NT2/D1 (cell line): ENCODE measurements around the gene NOVA2.

Source experiments
- DNase-seq: peaks from one replicate; pipeline ENCODE4 v3.0.0-alpha.2; 2011; ENCODE audit warnings: low read depth, low spot score
- H3K27me3 ChIP-seq: 2 replicates; pipeline ENCODE4 v1.6.0; 2011; ENCODE audit warnings: mild to moderate bottlenecking; ENCODE audit not compliant: insufficient read length, insufficient read depth
- H3K36me3 ChIP-seq: 2 replicates; pipeline ENCODE4 v1.6.1; 2011; ENCODE audit warnings: mild to moderate bottlenecking, low read length, mixed read lengths; ENCODE audit not compliant: insufficient read depth, insufficient read length
- H3K4me1 ChIP-seq: 2 replicates; pipeline ENCODE4 v1.5.1; 2011; ENCODE audit not compliant: insufficient read depth, insufficient read length
- H3K4me3 ChIP-seq: 2 replicates; pipeline ENCODE4 v1.5.1; 2011; ENCODE audit warnings: low read depth; ENCODE audit not compliant: insufficient read length
- H3K9ac ChIP-seq: 2 replicates; pipeline ENCODE4 v1.6.0; 2011; ENCODE audit warnings: low read depth; ENCODE audit not compliant: insufficient read length
- H3K9me3 ChIP-seq: 2 replicates; pipeline ENCODE4 v1.5.1; 2011; ENCODE audit warnings: mild to moderate bottlenecking, low read length; ENCODE audit not compliant: insufficient read depth
- SUZ12 ChIP-seq: IDR thresholded peaks from 2 replicates; pipeline ENCODE4 v1.6.1; 2011; ENCODE audit not compliant: insufficient read length, insufficient read depth; ENCODE audit errors: extremely low read depth
- YY1 ChIP-seq: IDR thresholded peaks from 2 replicates; pipeline ENCODE4 v1.6.1; 2011; ENCODE audit not compliant: insufficient read length, insufficient read depth
- ZNF274 ChIP-seq: IDR thresholded peaks from 2 replicates; pipeline ENCODE4 v1.6.1; 2011; ENCODE audit warnings: mild to moderate bottlenecking, low read depth, low read length

Gene NOVA2

DNA sequence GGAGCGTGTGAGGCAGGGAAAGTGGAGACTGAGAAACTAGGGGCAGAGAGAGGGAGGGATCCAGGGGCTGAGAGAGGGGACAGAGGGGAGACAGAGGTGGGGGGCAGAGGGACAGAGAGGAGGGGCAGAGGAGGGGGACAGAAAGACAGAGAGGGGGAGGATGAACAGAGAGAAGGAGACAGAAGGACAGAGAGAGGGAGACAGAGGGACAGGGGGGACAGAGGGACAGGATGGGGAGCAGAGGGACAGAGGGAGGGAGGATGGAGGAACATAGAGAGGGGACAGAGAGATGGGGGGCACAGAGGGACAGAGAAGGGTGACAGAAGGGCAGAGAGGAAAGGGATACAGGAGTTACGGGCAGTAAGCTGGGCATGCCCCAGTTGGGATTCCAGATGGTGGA, 44.4 kb downstream of the NOVA2 start:
- H3K9me3 ChIP-seq: no peaks in the 10 kb centered on the region
- H3K4me3 ChIP-seq: no peak overlapping the region
- TF ChIP-seq ZNF274 (no peak), SUZ12 (no peak), YY1 (no peak)
- no peak overlapping the region for H3K9ac ChIP-seq
- H3K4me1 ChIP-seq: no peaks in the 10 kb centered on the region
- no peaks in the 10 kb centered on the region for H3K27me3 ChIP-seq
- DNase-seq: no peak
- H3K36me3 ChIP-seq: no peaks in the 10 kb centered on the region

- no peaks in the 10 kb centered on the region for H3K36me3 ChIP-seq
- H3K9ac ChIP-seq: peak overlapping the region; percentile 74
- peak overlapping the region; percentile 40 for H3K4me3 ChIP-seq
- no peaks in the 10 kb centered on the region for H3K4me1 ChIP-seq
- no peaks in the 10 kb centered on the region for H3K9me3 ChIP-seq
- peak; percentile 92 for DNase-seq
- H3K27me3 ChIP-seq: no peaks in the 10 kb centered on the region
- TF ChIP-seq YY1 (no peak), SUZ12 (no peak), ZNF274 (no peak)
These were observed 46.0 kb downstream of the NOVA2 start for GRCh38 chr19:45927565-45928261.

- no peaks in the 10 kb centered on the region for H3K36me3 ChIP-seq
- DNase-seq: no peak
- TF ChIP-seq SUZ12 (no peak), ZNF274 (no peak), YY1 (no peak)
- H3K9ac ChIP-seq: no peak overlapping the region
- no peak overlapping the region for H3K4me3 ChIP-seq
- no peaks in the 10 kb centered on the region for H3K9me3 ChIP-seq
- H3K4me1 ChIP-seq: no peaks in the 10 kb centered on the region
- H3K27me3 ChIP-seq: no peaks in the 10 kb centered on the region
These were observed 48.7 kb downstream of the NOVA2 start for GRCh38 chr19:45924891-45925447.

GRCh38 chr19:45922281-45922680, 51.4 kb downstream of the NOVA2 start:
- DNase-seq: no peak
- TF ChIP-seq YY1: no peak
- no peak for TF ChIP-seq ZNF274
- no peak for TF ChIP-seq SUZ12
- Histone ChIP-seq H3K4me3 (no peak overlapping the region), H3K4me1 (no peaks in the 10 kb centered on the region), H3K36me3 (no peaks in the 10 kb centered on the region), H3K9me3 (no peaks in the 10 kb centered on the region), H3K9ac (no peak overlapping the region), H3K27me3 (no peaks in the 10 kb centered on the region)

DNA sequence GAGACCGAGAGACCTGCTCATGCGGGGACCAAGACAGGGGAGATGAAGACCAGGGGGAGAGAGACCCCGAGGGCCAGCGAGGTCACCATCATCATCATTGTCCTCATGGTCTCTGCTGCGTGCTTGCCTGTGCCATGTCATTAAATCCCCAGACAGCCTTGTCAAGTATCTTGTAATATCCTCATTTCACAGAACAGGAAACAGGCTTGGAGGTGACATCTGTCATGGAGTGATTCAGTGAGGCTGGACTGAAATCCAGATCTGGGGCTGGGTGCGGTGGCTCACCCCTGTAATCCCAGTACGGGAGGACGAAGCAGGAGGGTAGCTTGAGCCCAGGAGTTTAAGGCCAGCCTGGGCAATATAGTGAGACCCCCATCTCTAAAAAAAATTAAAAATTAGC, 53.2 kb downstream of the NOVA2 start:
- H3K4me1 ChIP-seq: no peaks in the 10 kb centered on the region
- no peak for DNase-seq
- H3K27me3 ChIP-seq: no peaks in the 10 kb centered on the region
- no peak overlapping the region for H3K9ac ChIP-seq
- TF ChIP-seq ZNF274: no peak
- no peak for TF ChIP-seq SUZ12
- TF ChIP-seq YY1: no peak
- no peak overlapping the region for H3K4me3 ChIP-seq
- no peaks in the 10 kb centered on the region for H3K9me3 ChIP-seq
- no peaks in the 10 kb centered on the region for H3K36me3 ChIP-seq

DNA sequence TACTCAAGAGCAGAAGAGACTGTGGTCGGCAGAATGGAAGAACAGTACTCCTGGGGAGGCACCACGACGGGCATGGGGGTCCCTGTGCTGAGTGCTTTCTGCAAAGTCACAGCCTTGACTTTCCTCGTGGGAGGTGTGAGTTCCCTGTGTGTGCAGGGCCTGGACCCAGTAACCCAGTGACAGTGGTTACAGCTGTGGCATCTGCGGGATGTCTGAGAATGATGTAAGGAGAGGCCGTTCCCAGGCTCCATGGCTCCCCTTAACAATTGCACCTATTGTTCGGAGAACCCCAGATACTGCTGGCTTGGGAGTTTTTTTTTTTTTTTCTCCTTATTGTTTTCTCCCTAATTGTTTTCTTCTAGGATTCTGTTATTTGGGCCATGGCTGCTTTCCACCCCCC, 54.0 kb downstream of the NOVA2 start:
- no peak overlapping the region for H3K9ac ChIP-seq
- H3K4me3 ChIP-seq: no peak overlapping the region
- H3K36me3 ChIP-seq: no peaks in the 10 kb centered on the region
- no peak for DNase-seq
- TF ChIP-seq YY1: no peak
- TF ChIP-seq SUZ12: no peak
- TF ChIP-seq ZNF274: no peak
- H3K4me1 ChIP-seq: no peaks in the 10 kb centered on the region
- no peaks in the 10 kb centered on the region for H3K27me3 ChIP-seq
- H3K9me3 ChIP-seq: no peaks in the 10 kb centered on the region

GRCh38 chr19:45918721-45919120, 54.9 kb downstream of the NOVA2 start:
- H3K27me3 ChIP-seq: no peaks in the 10 kb centered on the region
- TF ChIP-seq ZNF274 (no peak), YY1 (no peak), SUZ12 (no peak)

More at GRCh38 chr19:45918721-45919120, 54.9 kb downstream of the NOVA2 start:
- DNase-seq: no peak
- Histone ChIP-seq H3K9ac (no peak overlapping the region), H3K36me3 (no peaks in the 10 kb centered on the region), H3K4me3 (no peak overlapping the region), H3K9me3 (no peaks in the 10 kb centered on the region), H3K4me1 (no peaks in the 10 kb centered on the region)
